DMS 273 (cell line): ENCODE results near the gene MRPL33.

Experiments
- DNase-seq: peaks from one replicate; lab custom pipeline; 2025; ENCODE audit not compliant: unreplicated experiment; lab: John Stamatoyannopoulos, UW

MRPL33 gene

GRCh38 chr2:27776097-27776496 lies 4.6 kb downstream of the MRPL33 start:
- peak; percentile 29 for DNase-seq

DNA sequence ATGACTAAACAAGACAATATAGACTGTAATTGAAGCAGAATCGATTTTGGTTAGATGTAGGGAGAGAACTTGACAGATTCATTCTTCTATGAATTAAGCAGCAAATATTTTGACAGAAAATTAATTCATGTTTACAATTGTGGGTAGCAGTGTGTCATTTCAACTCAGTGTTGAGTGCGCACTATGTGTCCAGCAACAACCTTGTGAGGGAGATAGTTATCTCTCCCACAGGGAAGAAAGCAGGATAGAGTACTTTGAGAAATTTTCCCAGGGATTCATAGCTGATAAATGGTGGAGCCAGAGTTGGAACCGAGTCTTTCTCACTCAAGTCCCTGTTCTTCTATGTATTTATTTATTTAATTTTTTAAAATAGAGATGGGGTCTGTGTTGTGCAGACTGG lies 5.2 kb downstream of the MRPL33 start:
- no peak for DNase-seq

- DNase-seq, result no peak
Observed at GRCh38 chr2:27779417-27780055, 8.0 kb downstream of the MRPL33 start.

DNA sequence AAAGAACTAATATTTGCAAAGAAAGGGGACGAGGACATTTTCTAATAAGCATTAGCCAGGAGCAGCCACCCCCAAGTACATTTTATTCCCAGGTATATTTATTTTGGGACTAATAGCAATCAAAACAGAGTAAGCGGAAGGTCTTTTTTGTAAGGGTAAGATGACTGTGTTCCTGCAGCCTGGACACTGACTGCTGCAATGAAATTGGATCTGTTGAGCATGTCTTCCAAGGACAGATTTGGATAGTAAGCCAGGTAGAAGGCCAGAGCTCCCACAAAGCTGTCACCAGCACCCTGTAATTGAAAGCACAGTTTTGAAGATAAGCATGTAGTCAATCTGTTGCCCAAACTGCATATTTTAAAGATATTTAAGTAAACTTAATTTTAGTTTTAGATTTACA lies 10.0 kb downstream of the MRPL33 start:
- peak; percentile 30 for DNase-seq

- no peak for DNase-seq
Observed at GRCh38 chr2:27782701-27783100, 11.2 kb downstream of the MRPL33 start.

- no peak for DNase-seq
Observed at GRCh38 chr2:27790796-27791195, 19.3 kb downstream of the MRPL33 start.

DNA sequence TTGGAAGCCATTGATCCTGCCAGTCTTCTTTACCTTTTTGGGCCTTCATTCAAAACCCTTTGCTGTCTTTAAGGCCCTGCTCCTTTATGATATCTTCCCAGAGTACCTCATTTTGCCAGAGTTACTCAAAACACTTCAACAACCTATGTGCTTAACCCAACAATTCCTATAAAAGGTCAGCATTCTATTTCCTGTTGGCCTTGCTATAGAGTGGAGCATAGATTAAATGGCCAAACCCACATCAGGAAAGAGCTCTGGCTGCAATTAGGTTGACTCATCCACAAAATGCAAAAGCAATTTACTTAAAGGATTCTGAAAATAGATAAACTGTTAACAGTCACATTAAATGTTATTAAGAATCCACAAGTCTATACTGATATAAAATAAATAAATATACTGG lies 21.2 kb downstream of the MRPL33 start:
- no peak for DNase-seq

GRCh38 chr2:27795093-27795834 lies 23.7 kb downstream of the MRPL33 start:
- DNase-seq, result no peak

DNA sequence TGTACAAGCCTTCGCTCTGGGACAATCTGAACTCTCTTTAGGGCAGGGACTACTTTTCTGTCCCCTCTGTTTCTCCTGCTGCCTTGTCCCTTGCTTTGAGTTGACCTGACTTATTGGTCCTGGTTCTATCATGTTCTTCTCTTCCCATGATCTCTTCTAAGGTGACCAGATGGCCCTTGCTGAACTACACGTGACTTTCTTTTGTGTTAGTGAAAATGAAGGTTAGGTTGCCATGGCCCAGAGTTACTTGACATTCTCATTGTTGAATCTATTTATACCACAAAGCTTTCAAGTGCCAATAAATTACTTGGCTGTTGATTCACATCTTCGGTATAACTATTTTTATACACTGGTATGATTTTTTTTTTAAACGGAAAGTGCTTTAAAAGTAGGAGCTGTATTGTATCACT lies 24.4 kb downstream of the MRPL33 start:
- peak; percentile 8 for DNase-seq

DNA sequence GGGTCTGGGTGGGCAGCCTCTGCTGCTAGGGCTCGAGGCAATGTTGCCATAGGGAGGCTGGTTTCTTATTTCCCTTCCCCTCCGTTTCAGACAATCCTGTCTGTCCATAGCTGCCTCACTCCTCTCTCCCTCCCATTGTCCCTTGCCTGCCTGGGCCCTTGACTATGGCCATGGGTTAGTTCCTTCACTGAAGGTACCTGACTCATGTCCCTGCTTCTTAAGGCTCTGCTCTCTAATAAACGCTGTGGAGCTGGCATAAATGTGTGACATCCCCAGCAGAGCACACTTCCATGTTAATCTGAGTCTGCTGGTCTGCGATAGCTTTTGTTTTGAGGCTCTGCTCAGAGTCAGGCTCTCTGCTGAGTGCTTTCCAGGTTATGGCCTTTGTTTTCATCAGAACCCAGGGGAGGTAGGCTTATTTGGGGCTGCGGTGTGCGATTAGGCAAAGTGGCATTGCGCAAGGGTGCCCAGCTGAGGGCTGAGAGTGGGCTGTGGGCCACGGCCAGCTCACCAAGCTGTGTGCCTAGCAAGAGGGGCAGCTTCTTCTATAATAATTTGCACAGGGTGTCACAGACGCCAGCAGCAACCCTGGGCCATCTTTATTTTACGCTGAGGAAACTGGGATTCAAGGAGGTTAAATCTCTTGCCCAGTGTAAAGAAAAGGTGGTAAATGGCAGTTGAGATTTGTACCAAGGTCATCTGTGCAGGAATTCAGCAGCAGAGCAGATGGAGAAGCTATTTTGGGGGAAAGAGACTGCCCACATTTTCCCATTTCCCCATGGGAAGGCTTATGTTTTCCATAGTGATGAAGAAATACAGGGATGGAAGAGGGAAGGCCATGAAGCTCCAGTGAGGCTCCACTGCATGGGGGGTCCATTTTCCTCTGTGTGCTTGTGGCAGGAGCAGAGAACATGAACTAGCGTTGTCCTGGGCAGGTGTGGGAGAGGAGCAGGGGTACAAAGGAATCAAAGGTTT lies 25.6 kb downstream of the MRPL33 start:
- no peak for DNase-seq

DNA sequence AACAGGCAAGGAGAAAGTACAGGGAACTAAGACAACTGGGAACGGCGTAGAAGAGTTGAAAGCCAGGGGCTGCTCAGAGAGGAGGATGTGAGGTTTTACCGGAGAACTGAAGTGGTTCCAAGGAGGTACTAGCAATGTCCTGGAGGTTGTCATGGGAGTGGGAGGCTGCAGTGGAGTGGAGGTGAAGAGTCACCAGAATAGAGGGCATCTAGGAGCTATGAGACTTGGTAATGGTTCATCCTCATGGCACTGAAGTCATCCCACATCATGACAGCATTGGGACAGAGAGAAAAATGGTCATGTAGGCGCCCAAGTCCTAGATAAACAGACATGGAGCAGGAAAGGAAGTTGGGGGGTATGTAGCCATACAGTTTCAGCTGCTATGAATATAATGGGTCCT lies 26.3 kb downstream of the MRPL33 start:
- DNase-seq, result no peak

- no peak for DNase-seq
Observed at GRCh38 chr2:27798486-27798885, 27.0 kb downstream of the MRPL33 start.

DNA sequence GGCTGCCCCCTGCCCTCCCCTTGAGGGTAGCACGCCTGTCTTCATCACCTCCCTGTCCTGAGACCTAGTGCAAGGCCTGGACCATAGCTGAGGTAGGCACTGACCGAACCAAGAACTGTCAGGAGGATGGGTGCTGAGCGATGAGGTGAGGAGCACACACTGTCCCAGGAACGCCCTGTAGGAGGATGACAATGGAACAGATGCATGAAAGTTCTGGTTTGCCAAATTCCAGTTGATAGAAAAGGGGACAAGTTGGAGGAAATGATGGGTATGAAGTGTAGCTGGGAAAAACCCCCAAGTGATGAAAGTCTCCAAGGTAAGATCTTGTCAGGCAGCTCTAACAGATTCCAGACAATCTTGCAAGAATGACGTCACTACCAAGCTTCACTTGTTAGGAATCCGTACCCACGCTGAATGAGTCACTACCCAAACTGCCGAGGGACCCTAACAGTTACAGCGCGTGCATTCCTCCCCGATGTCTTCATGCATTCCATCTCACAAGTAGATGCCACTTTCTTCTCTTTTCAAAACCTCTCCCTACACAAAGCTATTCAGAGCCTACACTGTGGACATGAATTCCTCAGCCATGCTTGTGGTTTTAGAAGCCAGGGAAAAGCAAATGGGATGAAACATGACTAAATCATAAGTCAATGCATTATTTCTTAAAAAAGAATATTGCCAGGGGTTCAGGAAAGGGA lies 27.6 kb downstream of the MRPL33 start:
- DNase-seq, result peak; percentile 29

DNA sequence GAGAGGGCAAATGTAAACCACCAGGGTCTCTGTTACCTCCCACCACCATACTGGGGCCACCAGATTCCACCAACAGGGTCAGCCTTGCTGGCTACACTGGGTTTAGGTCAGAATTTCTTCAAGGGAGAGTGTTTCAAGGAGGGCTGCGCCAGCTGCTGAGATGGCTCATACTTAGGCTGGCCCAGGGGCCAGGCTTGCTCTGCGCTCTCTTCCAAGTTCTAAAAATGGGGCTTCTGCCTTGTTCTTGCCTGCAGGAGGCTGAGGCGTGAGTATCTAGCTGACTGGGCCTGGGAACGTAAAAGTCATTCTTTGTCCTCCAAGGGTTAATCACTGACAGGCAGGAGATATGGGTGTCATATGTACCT lies 28.1 kb downstream of the MRPL33 start:
- DNase-seq, result no peak

GRCh38 chr2:27800856-27801255 lies 29.3 kb downstream of the MRPL33 start:
- DNase-seq, result no peak

DNA sequence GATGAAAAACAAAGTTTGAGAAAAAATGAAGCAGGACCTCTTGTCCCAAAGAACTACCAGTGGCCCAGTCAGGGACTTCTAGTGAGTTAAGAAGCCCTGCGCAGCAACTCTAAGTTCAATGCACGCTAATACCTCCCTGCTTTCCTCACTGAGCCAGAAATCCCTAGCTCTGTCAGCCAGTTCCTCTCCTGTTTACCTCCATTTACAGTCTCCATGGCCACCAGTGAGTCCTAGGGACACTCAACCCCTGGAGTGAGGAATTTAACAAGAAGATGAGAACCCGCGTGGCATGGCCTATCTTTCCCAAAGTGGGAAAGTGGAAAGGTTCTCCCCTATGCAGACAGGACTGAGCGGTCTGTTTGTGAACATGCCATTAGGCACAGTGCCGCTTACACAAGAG lies 31.0 kb downstream of the MRPL33 start:
- DNase-seq, result no peak

DNA sequence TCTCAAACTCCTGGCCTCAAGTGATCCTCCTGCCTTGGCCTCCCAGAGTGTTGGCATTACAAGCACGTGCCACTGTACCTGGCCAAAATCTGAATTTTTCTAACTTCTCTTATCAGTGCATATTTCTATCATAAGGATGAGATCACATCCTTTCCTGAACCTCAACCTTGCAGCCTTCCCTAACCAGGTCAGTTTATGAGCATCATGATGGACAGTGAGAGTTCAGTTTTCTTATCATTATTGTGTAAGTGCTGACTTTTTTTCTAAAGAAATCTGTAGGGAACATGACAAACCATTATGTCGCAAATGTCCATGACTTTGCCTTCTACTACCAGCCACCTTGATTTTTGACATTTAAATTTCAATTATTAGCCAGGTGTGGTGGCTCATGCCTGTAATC lies 31.5 kb downstream of the MRPL33 start:
- no peak for DNase-seq

DNA sequence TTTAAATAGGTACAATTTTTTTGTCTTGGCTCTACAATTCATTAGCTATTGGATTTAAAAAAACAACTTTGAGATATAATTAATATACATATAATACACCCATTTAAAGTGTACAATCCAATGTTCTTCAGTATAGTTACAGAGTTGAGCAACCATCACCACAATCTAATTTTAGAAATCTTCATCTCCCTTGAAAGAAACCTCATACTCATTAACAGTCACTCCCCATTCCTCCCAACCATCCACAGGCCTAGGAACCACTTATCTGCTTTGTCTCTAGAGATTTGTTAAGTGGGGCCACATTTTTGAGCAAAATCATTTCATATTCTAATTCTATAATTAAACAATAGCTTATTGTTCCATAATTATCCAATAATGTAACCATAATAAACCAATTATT lies 32.6 kb downstream of the MRPL33 start:
- no peak for DNase-seq

DNA sequence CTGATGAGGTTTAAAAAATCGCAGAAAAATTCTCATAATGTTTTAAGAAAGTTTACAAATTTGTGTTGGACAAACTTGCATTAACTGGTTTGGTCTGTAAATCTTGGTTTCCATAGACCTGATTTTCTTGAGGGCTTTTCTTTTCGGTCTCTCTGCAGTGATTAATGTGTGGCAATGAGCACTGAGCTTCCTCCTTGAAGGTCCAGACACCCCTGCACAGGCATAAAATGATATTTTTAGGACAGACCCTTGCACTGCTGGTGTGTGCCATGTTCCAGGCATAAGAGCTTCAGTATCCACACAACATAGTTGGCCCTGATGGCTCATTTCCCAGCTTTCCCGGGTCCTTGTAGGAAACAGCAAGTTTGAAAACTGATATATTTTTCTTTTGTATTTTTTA lies 33.7 kb downstream of the MRPL33 start:
- DNase-seq, result no peak

GRCh38 chr2:27806311-27807059 lies 35.0 kb downstream of the MRPL33 start:
- DNase-seq, result no peak
